Stromal cell of bone marrow (primary cell): Measurements from ENCODE around the gene FGF12.
A peak's percentile ranks its signal among the peaks of the same experiment; 100 is the strongest.

ENCODE experiments used
- DNase-seq: peaks from one replicate; pipeline ENCODE4 v3.0.0-alpha.2; 2012; ENCODE audit warnings: low read depth

The FGF12 gene

GRCh38 chr3:192106543-192106942 lies 620.8 kb downstream of the FGF12 start:
- DNase-seq: no peak

- DNase-seq: no peak
Observed at GRCh38 chr3:192092388-192093005, 634.8 kb downstream of the FGF12 start.

GRCh38 chr3:192091831-192092230 lies 635.5 kb downstream of the FGF12 start:
- peak; percentile 8 for DNase-seq

- no peak for DNase-seq
Observed at GRCh38 chr3:192090586-192090985, 636.8 kb downstream of the FGF12 start.
